ENCODE data around the gene RBP7.

DNA sequence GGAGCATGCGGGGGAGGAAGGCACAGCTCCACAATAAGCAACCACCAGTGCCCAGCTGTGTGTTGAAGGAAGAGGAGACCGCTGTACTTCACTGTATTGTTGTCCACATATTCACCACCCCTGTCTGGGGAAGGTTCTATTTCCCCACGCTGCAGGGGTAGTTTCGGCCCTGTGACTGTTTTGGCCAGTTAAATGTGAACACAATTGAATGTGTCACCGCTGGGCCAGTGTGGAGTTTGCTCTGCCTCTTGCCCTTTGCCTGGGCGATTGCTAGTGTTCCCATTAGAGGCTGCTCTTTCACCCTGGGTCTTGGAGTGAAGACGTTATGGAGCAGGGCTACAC is 68.3 kb downstream of the RBP7 start:
- TF ChIP-seq CTCF (IDR thresholded peaks at IDR 0.05; ENCODE audit: low read depth, low read length, missing input control) (no peak), EGR1 (IDR thresholded peaks at IDR 0.05; ENCODE audit: low read depth in 2 of 2) (peak; percentile 25 to 55), YY1 (IDR thresholded peaks at IDR 0.05) (peak; percentile 75), JUND (IDR thresholded peaks at IDR 0.05) (peak; percentile 60 to 87), RXRA (IDR thresholded peaks at IDR 0.05) (peak; percentile 41 to 85), NR2F2 (IDR thresholded peaks at IDR 0.05) (no peak)

Measured in liver (tissue), 3 donors.